Muscle of arm (tissue), 12 donors: ENCODE measurements around the gene COL6A5. TPM values are rescaled to one million over a fixed set of nuclear protein-coding genes. Genes with fewer than 3 reads are reported as not detected.
A peak's percentile ranks its signal among the peaks of the same experiment; 100 is the strongest.
"Not testable (repeated sequence)": the region's sequence is repeated elsewhere in the genome, so short reads cannot be mapped to it uniquely, and the experiment has no call there.

ENCODE experiments used
- DNase-seq: peaks from one replicate; pipeline ENCODE4 v3.0.0-alpha.2; 2013
- polyA plus RNA-seq, 12 donors: library from polyadenylated mRNA; unstranded; fragments of 120-200 nt; gene quantifications; one replicate each; pipeline ENCODE4 v1.2.1, GENCODE V29; 2013; ENCODE audit not compliant: insufficient read length in 12 of 12

The COL6A5 gene
- polyA plus RNA-seq, 12 donors = 0.03 to 0.29 (median 0.09) TPM; not detected in 2

- not testable (repeated sequence) for DNase-seq
Measured at GRCh38 chr3:130432086-130432485, 86.6 kb downstream of the COL6A5 start.

- no peak for DNase-seq
Measured at GRCh38 chr3:130433306-130433705, 87.8 kb downstream of the COL6A5 start.

GRCh38 chr3:130442284-130442683 lies 96.8 kb downstream of the COL6A5 start:
- no peak for DNase-seq

DNA sequence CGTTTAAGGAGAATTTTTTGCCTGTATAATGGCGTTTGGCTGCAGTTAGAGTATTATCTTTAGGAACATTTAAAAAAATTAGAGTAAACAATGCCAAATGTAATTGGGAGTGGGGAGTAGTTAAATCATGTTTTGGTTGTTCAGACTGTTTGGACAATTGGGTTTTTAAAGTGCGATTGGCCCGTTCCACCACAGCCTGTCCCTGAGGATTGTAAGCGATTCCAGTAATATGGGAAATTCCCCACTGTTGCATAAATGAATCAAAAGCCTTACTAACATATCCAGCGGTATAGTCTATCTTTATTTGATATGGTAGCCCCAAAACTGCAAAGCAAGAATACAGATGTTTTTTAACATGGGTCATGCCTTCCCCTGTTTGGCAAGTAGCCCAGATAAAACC lies 101.4 kb downstream of the COL6A5 start:
- DNase-seq = not testable (repeated sequence)

DNA sequence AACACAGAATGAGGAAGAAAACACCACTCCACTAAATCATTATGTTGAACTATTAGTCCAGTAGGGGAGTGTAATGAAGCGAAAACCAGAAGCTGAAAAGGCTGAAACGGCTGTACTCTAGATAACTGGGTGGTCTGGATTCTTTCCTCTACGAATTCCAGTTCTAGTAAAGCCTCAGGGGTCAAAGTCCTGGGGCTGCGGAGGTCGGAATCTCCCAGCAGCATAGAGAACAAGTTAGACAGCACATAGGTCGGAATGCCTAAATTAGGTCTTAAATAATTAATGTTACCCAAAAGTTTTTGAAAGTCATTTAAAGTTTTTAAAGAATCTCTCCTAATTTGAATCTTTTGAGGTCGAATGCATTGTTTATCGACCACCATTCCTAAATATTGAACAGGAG lies 102.7 kb downstream of the COL6A5 start:
- not testable (repeated sequence) for DNase-seq

DNA sequence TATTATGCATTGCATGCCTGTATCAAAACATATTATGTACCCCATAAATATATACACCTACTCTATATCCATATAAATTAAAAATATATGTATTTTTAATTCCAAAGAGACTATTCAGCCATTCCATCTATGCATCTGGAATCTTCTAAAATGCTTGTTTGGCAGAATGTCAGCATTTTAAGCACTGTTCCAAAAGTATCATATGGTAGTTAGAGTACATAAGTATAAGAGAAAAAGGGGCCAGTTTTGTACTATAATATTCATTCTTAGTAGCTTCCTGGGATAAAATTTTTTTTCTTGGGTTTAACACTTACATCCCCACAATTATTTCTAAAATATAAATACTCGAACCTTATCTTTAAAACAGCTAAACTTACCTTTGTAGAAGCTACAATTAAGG lies 111.1 kb downstream of the COL6A5 start:
- no peak for DNase-seq

DNA sequence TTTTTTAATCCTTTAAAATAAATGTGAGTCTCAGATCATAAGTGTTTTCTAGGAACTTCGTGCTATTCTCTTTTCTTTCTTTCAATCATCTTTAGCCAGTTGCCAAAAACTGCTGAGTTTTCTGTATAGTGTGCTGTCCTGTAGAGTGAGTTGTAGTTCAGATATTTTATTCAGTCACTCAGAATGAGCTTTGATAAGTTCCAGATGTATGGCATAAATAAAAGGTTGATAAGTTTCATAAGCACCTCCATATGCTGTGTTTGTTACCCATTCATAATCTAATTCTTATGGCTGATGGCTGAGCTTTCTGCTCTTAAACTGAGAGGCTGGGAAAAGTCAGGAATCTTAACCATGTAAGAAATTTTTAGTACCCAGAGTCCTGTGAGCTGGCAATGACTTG lies 112.2 kb downstream of the COL6A5 start:
- DNase-seq = peak; percentile 38

DNA sequence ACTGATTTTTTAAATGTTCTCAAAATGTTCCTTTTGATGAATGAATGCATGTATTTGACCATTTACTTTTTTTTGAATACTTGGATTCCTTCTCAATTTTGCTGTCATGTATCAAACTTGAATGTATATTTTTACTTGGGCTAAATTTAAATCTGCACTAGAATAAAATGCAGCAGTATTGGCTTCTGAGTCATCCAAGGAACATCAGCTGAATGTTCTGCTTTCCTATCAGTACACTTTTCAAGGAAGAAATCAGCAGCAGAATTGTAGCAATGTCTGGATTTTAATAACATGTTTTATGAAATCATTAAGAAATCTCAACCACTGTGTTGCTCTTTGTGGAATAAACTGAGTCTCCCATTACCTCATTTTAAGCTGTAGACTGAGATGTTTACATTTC lies 114.5 kb downstream of the COL6A5 start:
- DNase-seq = no peak

GRCh38 chr3:130462089-130462488 lies 116.6 kb downstream of the COL6A5 start:
- DNase-seq = no peak

- DNase-seq = no peak
Measured at GRCh38 chr3:130463221-130463620, 117.7 kb downstream of the COL6A5 start.

DNA sequence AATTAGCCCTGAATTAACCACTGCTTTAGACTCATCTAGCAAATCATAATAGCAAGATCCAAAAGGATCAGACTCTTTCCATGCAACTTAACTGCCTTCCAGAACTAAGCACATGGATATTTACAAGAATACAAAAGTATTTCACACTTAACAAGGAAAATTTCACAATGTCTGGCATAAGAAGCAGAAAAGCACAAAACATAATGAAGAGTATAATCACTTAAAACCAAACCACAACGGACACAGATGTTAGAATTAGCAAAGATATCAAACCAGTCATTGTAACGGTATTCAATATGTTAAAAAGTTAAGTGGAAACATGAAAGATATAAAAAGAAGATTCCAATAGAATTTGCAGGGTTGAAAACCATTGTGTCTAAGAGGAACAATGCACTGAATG lies 120.0 kb downstream of the COL6A5 start:
- DNase-seq = no peak

GRCh38 chr3:130468311-130468710 lies 122.8 kb downstream of the COL6A5 start:
- DNase-seq = no peak

- no peak for DNase-seq
Measured at GRCh38 chr3:130470126-130470525, 124.7 kb downstream of the COL6A5 start.

DNA sequence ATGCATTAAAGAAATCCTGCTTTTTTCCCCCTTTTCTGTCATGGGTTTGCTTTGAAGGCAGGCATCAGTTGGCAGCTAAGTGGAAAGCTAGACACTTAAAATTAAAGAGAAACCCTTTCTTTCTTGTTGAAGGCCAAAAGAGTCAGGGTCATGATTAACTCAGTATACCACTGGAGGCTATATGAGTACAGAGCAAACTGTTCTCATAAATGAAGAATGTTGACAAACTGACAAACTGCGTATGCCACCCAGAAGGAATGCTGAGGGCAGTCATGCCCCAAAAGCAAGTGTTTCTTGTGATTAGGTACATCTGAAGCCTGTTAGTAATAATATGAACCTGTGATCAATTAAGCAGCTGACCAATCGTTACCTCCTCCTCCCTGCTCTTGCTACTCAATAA lies 127.9 kb downstream of the COL6A5 start:
- no peak for DNase-seq

GRCh38 chr3:130480736-130481135 lies 135.3 kb downstream of the COL6A5 start:
- peak; percentile 79 for DNase-seq

GRCh38 chr3:130488288-130488687 lies 142.8 kb downstream of the COL6A5 start:
- DNase-seq = no peak

- no peak for DNase-seq
Measured at GRCh38 chr3:130488769-130489450, 143.4 kb downstream of the COL6A5 start.

GRCh38 chr3:130490241-130490640 lies 144.8 kb downstream of the COL6A5 start:
- DNase-seq = peak; percentile 56

DNA sequence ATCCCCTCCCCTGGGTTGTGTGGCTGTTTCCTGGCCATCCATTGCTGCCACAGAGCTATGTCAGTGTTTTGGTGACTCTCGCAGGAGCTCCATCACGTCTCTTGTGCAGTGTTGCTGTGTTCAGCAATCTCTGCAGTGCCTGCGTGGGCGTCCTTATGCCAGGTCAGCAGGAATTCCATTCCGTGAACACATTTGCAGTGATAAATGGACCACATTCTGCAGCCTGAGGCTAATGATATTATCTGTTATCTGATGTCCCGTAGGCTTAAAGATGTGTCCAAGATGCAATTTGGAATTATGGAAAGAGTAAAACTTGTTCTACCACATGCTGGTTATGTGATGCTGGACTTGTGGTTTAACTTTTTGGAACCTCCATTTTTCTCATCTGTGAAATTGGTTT lies 146.0 kb downstream of the COL6A5 start:
- no peak for DNase-seq

DNA sequence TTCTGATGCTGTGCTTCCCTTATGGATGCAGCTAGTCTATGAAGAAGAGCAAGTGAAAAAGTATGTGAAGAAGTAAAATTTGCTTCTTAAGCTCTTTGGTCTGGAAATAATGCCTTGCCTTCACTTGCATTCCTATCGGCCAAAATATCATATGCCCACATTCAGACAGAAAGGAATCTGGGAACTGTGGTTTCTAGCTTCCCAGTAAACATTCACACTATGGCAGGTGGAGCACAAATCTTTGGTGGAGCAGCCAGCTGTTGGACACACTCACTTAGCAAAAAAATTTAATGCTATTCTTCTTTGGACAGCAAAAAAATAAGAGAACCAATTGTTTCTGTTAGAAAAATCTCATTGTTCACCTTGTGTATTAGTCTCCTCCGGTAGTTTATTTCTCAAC lies 159.2 kb downstream of the COL6A5 start:
- no peak for DNase-seq

DNA sequence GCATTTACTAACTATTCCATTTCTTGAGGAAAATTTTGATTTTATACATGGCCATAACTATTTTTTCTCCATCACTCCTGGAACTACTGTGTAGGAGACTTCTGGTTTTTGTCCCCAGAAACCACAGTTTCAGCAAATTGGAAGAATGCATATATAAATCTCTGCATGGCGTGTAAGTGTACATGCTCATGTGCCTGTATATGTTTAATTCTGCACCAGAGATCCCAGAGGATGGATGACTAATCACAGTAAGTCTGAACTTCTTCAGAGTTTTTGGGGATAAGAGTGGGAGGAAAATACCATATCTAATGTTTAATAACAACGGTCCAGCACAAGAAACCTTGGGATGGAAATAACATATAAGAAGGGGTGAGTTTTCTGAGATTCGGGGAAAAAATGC lies 160.6 kb downstream of the COL6A5 start:
- no peak for DNase-seq

DNA sequence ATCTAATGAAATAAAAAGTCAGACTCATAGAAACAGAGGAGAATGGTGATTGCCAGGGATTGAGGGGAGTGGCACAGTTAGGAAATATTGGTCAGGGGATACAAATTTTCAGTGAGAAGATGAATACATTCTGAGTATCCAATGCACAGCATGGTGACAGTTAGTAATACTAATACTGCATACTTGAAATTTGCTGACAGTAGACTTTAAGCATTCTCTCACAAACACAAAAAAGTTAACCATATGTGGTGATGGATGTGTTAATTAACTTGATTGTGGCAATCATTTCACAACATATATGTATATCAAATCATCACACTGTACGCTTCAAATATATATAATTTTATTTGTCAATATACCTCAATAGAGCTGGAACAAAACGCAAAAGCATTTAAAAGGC lies 162.3 kb downstream of the COL6A5 start:
- DNase-seq = no peak

DNA sequence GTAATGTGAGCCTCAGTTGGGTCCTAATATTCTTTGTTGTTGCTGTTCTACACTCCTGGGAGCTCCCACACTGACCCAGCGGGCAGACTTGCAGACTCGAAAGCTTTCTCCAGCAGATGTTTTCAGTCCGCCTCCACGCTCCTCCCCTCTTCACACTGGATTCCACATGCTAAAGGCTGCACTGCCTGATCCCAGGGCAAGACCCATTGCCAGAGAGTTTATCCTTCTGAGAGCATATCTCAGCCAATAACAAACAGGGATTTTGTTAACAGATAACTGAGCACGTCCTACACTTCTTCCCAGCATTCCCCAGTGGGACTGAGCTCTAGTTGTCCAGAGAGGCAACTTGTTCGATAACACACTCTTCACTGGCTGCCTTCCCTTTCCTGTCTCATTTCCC lies 163.5 kb downstream of the COL6A5 start:
- DNase-seq = peak; percentile 74

GRCh38 chr3:130514681-130515080 lies 169.2 kb downstream of the COL6A5 start:
- DNase-seq = peak; percentile 58
